Endothelial cell of umbilical vein (primary cell): Measurements from ENCODE around the gene TLCD4. TPM values are rescaled to one million over a fixed set of nuclear protein-coding genes. Genes with fewer than 3 reads are reported as not detected.

Experiments used
- BruUV-seq: library from RNA; stranded (reverse); fragments of 400-500 nt; replicated peaks from 2 replicates; lab custom pipeline; 2021; lab: Mats Ljungman, UMichigan
- CTCF ChIA-PET: fragments of 300-600, 350-600 bp; sonication (Branson Sonifier 250); formaldehyde crosslinking; loops from one replicate; lab custom pipeline; 2021; ENCODE audit warnings: antibody characterized with exemption, inconsistent platforms; lab: Charles Lee
- POLR2A ChIA-PET: fragments of 300-600, 350-600 bp; sonication (Branson Sonifier 250); formaldehyde crosslinking; loops from one replicate; lab custom pipeline; 2021; ENCODE audit warnings: antibody characterized with exemption, inconsistent platforms; lab: Charles Lee
- DNase-seq: peaks from one replicate; pipeline ENCODE4 v3.0.0-alpha.2; 2011; ENCODE audit warnings: low read depth, low spot score
- FAIRE-seq: peaks from 2 replicates; lab custom pipeline; 2011; peaks lifted over from hg19 to GRCh38; lab: Jason Lieb, UNC
- H2AFZ ChIP-seq: 2 replicates; pipeline ENCODE4 v1.6.0; 2012; ENCODE audit warnings: low read depth, low read length, control low read depth, inconsistent platforms
- H3K27ac ChIP-seq: 2 replicates; pipeline ENCODE4 v1.5.1; 2011; ENCODE audit warnings: low read depth, mild to moderate bottlenecking, control low read depth, low read length, moderate library complexity; ENCODE audit not compliant: insufficient read depth
- H3K27me3 ChIP-seq, 2 experiments: 2 replicates each; pipeline versions ENCODE4 v1.6.0 to v1.6.1; 2011; ENCODE audit warnings: low read length in 2 of 2, mixed read lengths in 1 of 2; ENCODE audit not compliant: control insufficient read depth in 2 of 2, insufficient read depth in 2 of 2
- H3K36me3 ChIP-seq, 2 experiments: 2 replicates in 1 of 2; 3 replicates in 1 of 2; pipeline ENCODE4 v1.5.1; 2011; ENCODE audit warnings: low read length in 2 of 2, mild to moderate bottlenecking in 1 of 2, moderate library complexity in 1 of 2; ENCODE audit not compliant: control insufficient read depth in 2 of 2, insufficient read depth in 2 of 2; ENCODE audit errors: extremely low read depth in 1 of 2
- H3K4me1 ChIP-seq: 3 replicates; pipeline ENCODE4 v1.5.1; 2011; ENCODE audit warnings: mild to moderate bottlenecking, low read length; ENCODE audit not compliant: control insufficient read depth, insufficient read depth; ENCODE audit errors: extremely low read depth
- H3K4me2 ChIP-seq: 2 replicates; pipeline ENCODE4 v1.6.1; 2011; ENCODE audit warnings: low read length, control low read depth, mixed read lengths; ENCODE audit not compliant: insufficient read depth
- H3K4me3 ChIP-seq, 3 experiments: fragments of 200-600 bp in 1 of 3; sonication (generic), shearing (Covaris generic) in 1 of 3; replicated peaks in 1 of 3; 2 replicates each; pipeline ENCODE4 v1.5.1; 2011 to 2016; ENCODE audit warnings: control low read depth in 3 of 3, low read length in 3 of 3, mild to moderate bottlenecking in 2 of 3, inconsistent platforms in 1 of 3, low read depth in 1 of 3, moderate library complexity in 1 of 3; ENCODE audit not compliant: insufficient read depth in 1 of 3
- H3K79me2 ChIP-seq: 2 replicates; pipeline ENCODE4 v1.6.0; 2012; ENCODE audit warnings: low read length, inconsistent platforms; ENCODE audit not compliant: control insufficient read depth, insufficient read depth
- H3K9ac ChIP-seq: replicated peaks from 2 replicates; pipeline ENCODE3; 2011; ENCODE audit warnings: low read length, control low read depth; ENCODE audit not compliant: insufficient read depth; ENCODE audit errors: extremely low read depth
- H3K9me1 ChIP-seq: replicated peaks from 3 replicates; pipeline ENCODE4 v1.6.0; 2011; ENCODE audit warnings: mild to moderate bottlenecking, low read length; ENCODE audit not compliant: control insufficient read depth, insufficient read depth; ENCODE audit errors: extremely low read depth
- H3K9me3 ChIP-seq: replicated peaks from 2 replicates; pipeline ENCODE4 v1.5.1; 2012; ENCODE audit warnings: low read length, inconsistent platforms; ENCODE audit not compliant: control insufficient read depth, insufficient read depth
- H4K20me1 ChIP-seq: replicated peaks from 2 replicates; pipeline ENCODE3; 2011; ENCODE audit warnings: mild to moderate bottlenecking, low read length; ENCODE audit not compliant: control insufficient read depth, insufficient read depth; ENCODE audit errors: extremely low read depth
- EZH2 ChIP-seq: IDR thresholded peaks from 2 replicates; pipeline ENCODE4 v1.6.1; 2012; ENCODE audit warnings: borderline replicate concordance, low read depth, mild to moderate bottlenecking, moderate library complexity, low read length, inconsistent platforms; ENCODE audit not compliant: severe bottlenecking
- FOS ChIP-seq: IDR thresholded peaks from 2 replicates; pipeline ENCODE4 v1.6.1; 2011; ENCODE audit warnings: mild to moderate bottlenecking, low read length, moderate library complexity, borderline replicate concordance; ENCODE audit not compliant: insufficient read depth
- GATA2 ChIP-seq: IDR thresholded peaks from 2 replicates; pipeline ENCODE4 v1.7.0; 2011; ENCODE audit warnings: low read depth, mild to moderate bottlenecking, moderate library complexity, mixed read lengths, low read length; ENCODE audit not compliant: insufficient read length, insufficient read depth
- JUN ChIP-seq: IDR thresholded peaks from 2 replicates; pipeline ENCODE4 v1.6.1; 2011; ENCODE audit warnings: borderline replicate concordance, low read depth; ENCODE audit not compliant: insufficient read length, insufficient read depth
- MYC ChIP-seq: IDR thresholded peaks from one replicate; pipeline ENCODE4 v1.6.1; 2011; ENCODE audit warnings: mild to moderate bottlenecking, low read depth, low read length
- POLR2A ChIP-seq: IDR thresholded peaks from 2 replicates; pipeline ENCODE4 v1.6.1; 2012; ENCODE audit warnings: low read depth, mild to moderate bottlenecking, control low read depth, low read length
- POLR2AphosphoS5 ChIP-seq: IDR thresholded peaks from 2 replicates; pipeline ENCODE4 v1.6.1; 2012; ENCODE audit warnings: low read depth, mild to moderate bottlenecking, control low read depth, low read length, moderate library complexity; ENCODE audit not compliant: insufficient read depth
- dilution Hi-C: fragments of 300-500 bp; cut with MboI; formaldehyde crosslinking; loops from one replicate; pipeline ENCODE4 v1.15.0; 2019; ENCODE audit warnings: low sequenced_read_pairs; ENCODE audit not compliant: extremely low pct_ligation_motif_present
- intact Hi-C: fragments of 100-400 bp; cut with micrococcal nuclease; formaldehyde crosslinking; loops from one replicate; pipeline ENCODE4 v1.10.0; 2022
- polyA plus RNA-seq, 4 experiments: library from polyadenylated mRNA; depleted of rRNA in 3 of 4; stranded (reverse) in 3 of 4; unstranded in 1 of 4; fragments of >200 nt; gene quantifications; 2 replicates each; pipeline versions ENCODE4 v1.2.1 to v1.2.3, GENCODE V29; 2011 to 2012; ENCODE audit warnings: missing spikeins in 1 of 4
- total RNA-seq: library from RNA; stranded (reverse); gene quantifications from 2 replicates; pipeline ENCODE4 v1.2.3, GENCODE V29; 2021
- TF ChIP-seq, protein P1 (sequence below), 2 donors: IDR thresholded peaks; 1 replicate in 1 of 2; 2 replicates in 1 of 2; pipeline ENCODE4 v1.5.1; 2011; ENCODE audit warnings: low read length in 2 of 2, mild to moderate bottlenecking in 2 of 2, moderate library complexity in 2 of 2, control low read depth in 1 of 2, inconsistent platforms in 1 of 2, low read depth in 1 of 2; ENCODE audit not compliant: insufficient read depth in 1 of 2; ENCODE audit errors: extremely low read depth in 1 of 2
- TF ChIP-seq, protein P2 (sequence below): IDR thresholded peaks from 2 replicates; pipeline ENCODE4 v1.6.1; 2011; ENCODE audit not compliant: insufficient read depth, insufficient read length

Gene TLCD4
- total and polyA plus RNA-seq, 2 donors (not counting 3 experiments of a cell fraction or from before 2014, with no cell fraction given): 0.11 to 0.51 TPM

- no TSS peak for BruUV-seq
- Histone ChIP-seq H3K4me3 (no peak overlapping the region), H4K20me1 (no peaks in the 10 kb centered on the region), H3K9me3 (no peaks in the 10 kb centered on the region), H3K79me2 (no peaks in the 10 kb centered on the region), H3K9ac (no peak overlapping the region), H2AFZ (no peak overlapping the region), H3K9me1 (no peaks in the 10 kb centered on the region), H3K27me3 (peaks cover 6 to 9% of the 10 kb centered on the region in 2 experiments), H3K36me3 (no peaks in the 10 kb centered on the region), H3K4me1 (peaks cover 16% of the 10 kb centered on the region), H3K27ac (no peak overlapping the region), H3K4me2 (no peak overlapping the region)
- TF ChIP-seq FOS (no peak), GATA2 (no peak), JUN (no peak), EZH2 (no peak), MYC (no peak), POLR2A (no peak), POLR2AphosphoS5 (no peak)
- TF ChIP-seq, protein P1, sequence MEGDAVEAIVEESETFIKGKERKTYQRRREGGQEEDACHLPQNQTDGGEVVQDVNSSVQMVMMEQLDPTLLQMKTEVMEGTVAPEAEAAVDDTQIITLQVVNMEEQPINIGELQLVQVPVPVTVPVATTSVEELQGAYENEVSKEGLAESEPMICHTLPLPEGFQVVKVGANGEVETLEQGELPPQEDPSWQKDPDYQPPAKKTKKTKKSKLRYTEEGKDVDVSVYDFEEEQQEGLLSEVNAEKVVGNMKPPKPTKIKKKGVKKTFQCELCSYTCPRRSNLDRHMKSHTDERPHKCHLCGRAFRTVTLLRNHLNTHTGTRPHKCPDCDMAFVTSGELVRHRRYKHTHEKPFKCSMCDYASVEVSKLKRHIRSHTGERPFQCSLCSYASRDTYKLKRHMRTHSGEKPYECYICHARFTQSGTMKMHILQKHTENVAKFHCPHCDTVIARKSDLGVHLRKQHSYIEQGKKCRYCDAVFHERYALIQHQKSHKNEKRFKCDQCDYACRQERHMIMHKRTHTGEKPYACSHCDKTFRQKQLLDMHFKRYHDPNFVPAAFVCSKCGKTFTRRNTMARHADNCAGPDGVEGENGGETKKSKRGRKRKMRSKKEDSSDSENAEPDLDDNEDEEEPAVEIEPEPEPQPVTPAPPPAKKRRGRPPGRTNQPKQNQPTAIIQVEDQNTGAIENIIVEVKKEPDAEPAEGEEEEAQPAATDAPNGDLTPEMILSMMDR (IDR thresholded peaks at IDR 0.05; ENCODE audit: extremely low read depth in 1 of 2, insufficient read depth in 1 of 2, low read depth in 1 of 2, low read length in 2 of 2): no peak
- TF ChIP-seq, protein P2, sequence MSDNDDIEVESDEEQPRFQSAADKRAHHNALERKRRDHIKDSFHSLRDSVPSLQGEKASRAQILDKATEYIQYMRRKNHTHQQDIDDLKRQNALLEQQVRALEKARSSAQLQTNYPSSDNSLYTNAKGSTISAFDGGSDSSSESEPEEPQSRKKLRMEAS: no peak
- dilution Hi-C loops: no loop called here
- FAIRE-seq: no peak
- POLR2A ChIA-PET: no interaction called here
- CTCF ChIA-PET: interaction anchor here (0.6 to 3.3 kb wide), 12 partner anchors 10 to 764 kb away, joined by 3 to 51 read pairs (median 7); partner anchors contain the start of genes ALG14, RWDD3 and TLCD4
- intact Hi-C loops: no loop called here
- no peak for DNase-seq
Observed at GRCh38 chr1:95085376-95085775, 31.8 kb upstream of the TLCD4 start.
